ENCODE data around the gene CRLF1.
"Not testable (repeated sequence)": the region's sequence is repeated elsewhere in the genome, so short reads cannot be mapped to it uniquely, and the experiment has no call there.

Gene CRLF1

GRCh38 chr19:18592732-18593131, 13.9 kb downstream of the CRLF1 start:
- DNase-seq (ENCODE audit: low spot score): not testable (repeated sequence)

- no peak for DNase-seq (ENCODE audit: low spot score)
Observed at GRCh38 chr19:18591735-18592385, 14.7 kb downstream of the CRLF1 start.

GRCh38 chr19:18590273-18591272, 16.0 kb downstream of the CRLF1 start:
- DNase-seq (ENCODE audit: low spot score): no peak

- DNase-seq (ENCODE audit: low spot score): peak; percentile 83
Observed at GRCh38 chr19:18589380-18590272, 17.0 kb downstream of the CRLF1 start.

- DNase-seq (ENCODE audit: low spot score): peak; percentile 91
Observed at GRCh38 chr19:18588611-18589379, 17.8 kb downstream of the CRLF1 start, which contains the start of gene REX1BD. TSS of gene REX1BD (plus strand) at chr19:18588798. CDS start at chr19:18588802, 4 bp downstream.

GRCh38 chr19:18587962-18588610, 18.5 kb downstream of the CRLF1 start:
- no peak for DNase-seq (ENCODE audit: low spot score)

- DNase-seq (ENCODE audit: low spot score): no peak
Observed at GRCh38 chr19:18587561-18587960, 19.0 kb downstream of the CRLF1 start.

GRCh38 chr19:18586306-18586705, 20.3 kb downstream of the CRLF1 start:
- DNase-seq (ENCODE audit: low spot score): no peak

GRCh38 chr19:18580311-18580710, 26.3 kb downstream of the CRLF1 start:
- no peak for DNase-seq (ENCODE audit: low spot score)

- DNase-seq (ENCODE audit: low spot score): no peak
Observed at GRCh38 chr19:18577365-18577914, 29.2 kb downstream of the CRLF1 start.

- DNase-seq (ENCODE audit: low spot score): no peak
Observed at GRCh38 chr19:18576383-18576782, 30.2 kb downstream of the CRLF1 start.

- no peak for DNase-seq (ENCODE audit: low spot score)
Observed at GRCh38 chr19:18574691-18575291, 31.8 kb downstream of the CRLF1 start.

GRCh38 chr19:18571564-18572344, 34.8 kb downstream of the CRLF1 start, which contains the start of gene UBA52:
TSS of gene UBA52 (plus strand) at chr19:18571857. CDS start at chr19:18573301, 1,444 bp downstream.
- DNase-seq (ENCODE audit: low spot score): peak; percentile 98

- no peak for DNase-seq (ENCODE audit: low spot score)
Observed at GRCh38 chr19:18568367-18568766, 38.2 kb downstream of the CRLF1 start.

GRCh38 chr19:18566953-18567352, 39.6 kb downstream of the CRLF1 start:
- no peak for DNase-seq (ENCODE audit: low spot score)

GRCh38 chr19:18562086-18562485, 44.5 kb downstream of the CRLF1 start:
- no peak for DNase-seq (ENCODE audit: low spot score)

- DNase-seq (ENCODE audit: low spot score): no peak
Observed at GRCh38 chr19:18559685-18560084, 46.9 kb downstream of the CRLF1 start.

GRCh38 chr19:18558604-18559003, 48.0 kb downstream of the CRLF1 start:
- no peak for DNase-seq (ENCODE audit: low spot score)

GRCh38 chr19:18558202-18558555, 48.4 kb downstream of the CRLF1 start:
- no peak for DNase-seq (ENCODE audit: low spot score)

Measured in D341Med (cell line).